ENCODE measurements around the gene SENP3. TPM values are rescaled to one million over a fixed set of nuclear protein-coding genes. Genes with fewer than 3 reads are reported as not detected.

Gene SENP3
- total RNA-seq, 1 experiment from 2014 or later: 52.0 TPM

DNA sequence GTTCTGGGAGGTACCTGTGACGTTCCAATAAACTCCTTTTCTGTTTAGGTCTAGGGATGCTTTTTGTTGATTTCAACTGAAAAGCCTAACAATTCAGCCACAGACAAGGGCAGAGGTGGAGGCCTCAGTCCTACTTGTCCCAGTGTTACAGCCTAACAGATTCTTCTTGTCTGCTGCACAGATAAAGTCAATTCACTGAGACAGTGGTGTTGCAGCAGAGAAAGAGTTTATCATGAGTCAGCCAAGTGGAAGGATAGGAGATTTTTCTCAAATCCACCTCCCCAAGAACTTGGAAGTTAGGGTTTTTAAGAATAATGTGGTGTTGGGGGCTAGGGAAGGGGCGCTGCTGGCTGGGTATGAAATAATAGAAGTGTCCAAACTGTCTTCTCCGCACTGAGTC lies 23.7 kb upstream of the SENP3 start:
- no peak for TF ChIP-seq CTCF (IDR thresholded peaks at IDR 0.05; ENCODE audit: unreplicated experiment)
- CTCF ChIA-PET: interaction anchor here (0.6 kb wide), 1 partner anchor 24 kb away, joined by 3 read pairs; no protein-coding TSS in a partner anchor
- Mint-ChIP-seq H3K36me3 (ENCODE audit: insufficient read depth, unreplicated experiment) (no peaks in the 10 kb centered on the region), H3K9me3 (ENCODE audit: low read depth, unreplicated experiment) (peaks cover 3% of the 10 kb centered on the region), H3K4me3 (ENCODE audit: low read depth, unreplicated experiment) (no peak overlapping the region), H3K27ac (ENCODE audit: unreplicated experiment) (no peak overlapping the region), H3K27me3 (ENCODE audit: unreplicated experiment) (peaks cover 4% of the 10 kb centered on the region), H3K4me1 (ENCODE audit: low read depth, unreplicated experiment) (no peaks in the 10 kb centered on the region)
- intact Hi-C loops (cut with micrococcal nuclease; ENCODE audit: unreplicated experiment): no loop called here
- no TSS peak for BruUV-seq (replicated peaks)
- DNase-seq: no peak

GRCh38 chr17:7538891-7539545 lies 22.7 kb upstream of the SENP3 start:
- Mint-ChIP-seq H3K4me1 (ENCODE audit: low read depth, unreplicated experiment) (no peaks in the 10 kb centered on the region), H3K27me3 (ENCODE audit: unreplicated experiment) (peaks cover 7% of the 10 kb centered on the region), H3K27ac (ENCODE audit: unreplicated experiment) (no peak overlapping the region), H3K36me3 (ENCODE audit: insufficient read depth, unreplicated experiment) (no peaks in the 10 kb centered on the region), H3K9me3 (ENCODE audit: low read depth, unreplicated experiment) (peaks cover 3% of the 10 kb centered on the region), H3K4me3 (ENCODE audit: low read depth, unreplicated experiment) (no peak overlapping the region)
- CTCF ChIA-PET: no interaction called here
- no peak for DNase-seq
- no peak for TF ChIP-seq CTCF (IDR thresholded peaks at IDR 0.05; ENCODE audit: unreplicated experiment)
- BruUV-seq (replicated peaks): no TSS peak
- intact Hi-C loops (cut with micrococcal nuclease; ENCODE audit: unreplicated experiment): no loop called here

- intact Hi-C loops (cut with micrococcal nuclease; ENCODE audit: unreplicated experiment): no loop called here
- TF ChIP-seq CTCF (IDR thresholded peaks at IDR 0.05; ENCODE audit: unreplicated experiment): no peak
- H3K27ac Mint-ChIP-seq (ENCODE audit: unreplicated experiment): no peak overlapping the region
- no peaks in the 10 kb centered on the region for H3K36me3 Mint-ChIP-seq (ENCODE audit: insufficient read depth, unreplicated experiment)
- no TSS peak for BruUV-seq (replicated peaks)
- no peak for DNase-seq
- peaks cover 7% of the 10 kb centered on the region for H3K27me3 Mint-ChIP-seq (ENCODE audit: unreplicated experiment)
- no peak overlapping the region for H3K4me3 Mint-ChIP-seq (ENCODE audit: low read depth, unreplicated experiment)
- H3K9me3 Mint-ChIP-seq (ENCODE audit: low read depth, unreplicated experiment): peaks cover 3% of the 10 kb centered on the region
- H3K4me1 Mint-ChIP-seq (ENCODE audit: low read depth, unreplicated experiment): no peaks in the 10 kb centered on the region
- CTCF ChIA-PET: no interaction called here
Observed at GRCh38 chr17:7541074-7541621, 20.6 kb upstream of the SENP3 start.

GRCh38 chr17:7544911-7545310 lies 16.8 kb upstream of the SENP3 start:
- H3K9me3 Mint-ChIP-seq (ENCODE audit: low read depth, unreplicated experiment): no peaks in the 10 kb centered on the region
- H3K4me1 Mint-ChIP-seq (ENCODE audit: low read depth, unreplicated experiment): peaks cover 9% of the 10 kb centered on the region
- no peak overlapping the region for H3K4me3 Mint-ChIP-seq (ENCODE audit: low read depth, unreplicated experiment)
- CTCF ChIA-PET: no interaction called here
- H3K27ac Mint-ChIP-seq (ENCODE audit: unreplicated experiment): no peak overlapping the region
- TF ChIP-seq CTCF (IDR thresholded peaks at IDR 0.05; ENCODE audit: unreplicated experiment): no peak
- intact Hi-C loops (cut with micrococcal nuclease; ENCODE audit: unreplicated experiment): no loop called here
- BruUV-seq (replicated peaks): no TSS peak
- no peaks in the 10 kb centered on the region for H3K36me3 Mint-ChIP-seq (ENCODE audit: insufficient read depth, unreplicated experiment)
- peaks cover 7% of the 10 kb centered on the region for H3K27me3 Mint-ChIP-seq (ENCODE audit: unreplicated experiment)
- no peak for DNase-seq
